H1 (cell line): ENCODE data around the gene CXCL16. TPM values are rescaled to one million over a fixed set of nuclear protein-coding genes. Genes with fewer than 3 reads are reported as not detected.

Source experiments
- POU5F1 ChIP-seq: IDR thresholded peaks from 2 replicates; pipeline ENCODE4 v1.6.1; 2011; ENCODE audit warnings: low read depth, mild to moderate bottlenecking, low read length, moderate library complexity
- polyA plus RNA-seq, 7 experiments: library from polyadenylated mRNA; depleted of rRNA in 3 of 7; stranded (reverse) in 5 of 7; unstranded in 2 of 7; fragments of >200 nt in 5 of 7; fragments of 200-250 nt in 2 of 7; gene quantifications; 1 replicate in 5 of 7; 2 replicates in 1 of 7; 4 replicates in 1 of 7; pipeline versions ENCODE4 v1.2.1 to v1.2.3, GENCODE V29; 2011 to 2013; ENCODE audit warnings: missing spikeins in 2 of 7, mixed read lengths in 2 of 7
- total RNA-seq: library from RNA; stranded (reverse); fragmentation: NEBNext Ultra II Directional; extraction: Animal tissue kit (Norgen Biotek cat#: 25700); gene quantifications from 2 replicates; pipeline ENCODE4 v1.2.1, GENCODE V29; 2021

Gene CXCL16
- total and polyA plus RNA-seq, 2 of the 8 experiments (the other 6 are each of a cell fraction or from before 2014, with no cell fraction given) = 3.5 to 4.8 TPM

GRCh38 chr17:4743216-4743615 is 3.5 kb upstream of the CXCL16 start (continued):
- no peak for TF ChIP-seq POU5F1
- TF ChIP-seq, all 59 proteins: peak for 0
